GM21737 (cell line): ENCODE data around the gene FZD2.
"Not testable (repeated sequence)": the region's sequence is repeated elsewhere in the genome, so short reads cannot be mapped to it uniquely, and the experiment has no call there.

ENCODE experiments used
- ATAC-seq: cut with Tn5 transposase; IDR thresholded peaks from one replicate; pipeline ENCODE4 v1.9.1; 2021; ENCODE audit warnings: mild to moderate bottlenecking, moderate library complexity; ENCODE audit not compliant: unreplicated experiment

The FZD2 gene

DNA sequence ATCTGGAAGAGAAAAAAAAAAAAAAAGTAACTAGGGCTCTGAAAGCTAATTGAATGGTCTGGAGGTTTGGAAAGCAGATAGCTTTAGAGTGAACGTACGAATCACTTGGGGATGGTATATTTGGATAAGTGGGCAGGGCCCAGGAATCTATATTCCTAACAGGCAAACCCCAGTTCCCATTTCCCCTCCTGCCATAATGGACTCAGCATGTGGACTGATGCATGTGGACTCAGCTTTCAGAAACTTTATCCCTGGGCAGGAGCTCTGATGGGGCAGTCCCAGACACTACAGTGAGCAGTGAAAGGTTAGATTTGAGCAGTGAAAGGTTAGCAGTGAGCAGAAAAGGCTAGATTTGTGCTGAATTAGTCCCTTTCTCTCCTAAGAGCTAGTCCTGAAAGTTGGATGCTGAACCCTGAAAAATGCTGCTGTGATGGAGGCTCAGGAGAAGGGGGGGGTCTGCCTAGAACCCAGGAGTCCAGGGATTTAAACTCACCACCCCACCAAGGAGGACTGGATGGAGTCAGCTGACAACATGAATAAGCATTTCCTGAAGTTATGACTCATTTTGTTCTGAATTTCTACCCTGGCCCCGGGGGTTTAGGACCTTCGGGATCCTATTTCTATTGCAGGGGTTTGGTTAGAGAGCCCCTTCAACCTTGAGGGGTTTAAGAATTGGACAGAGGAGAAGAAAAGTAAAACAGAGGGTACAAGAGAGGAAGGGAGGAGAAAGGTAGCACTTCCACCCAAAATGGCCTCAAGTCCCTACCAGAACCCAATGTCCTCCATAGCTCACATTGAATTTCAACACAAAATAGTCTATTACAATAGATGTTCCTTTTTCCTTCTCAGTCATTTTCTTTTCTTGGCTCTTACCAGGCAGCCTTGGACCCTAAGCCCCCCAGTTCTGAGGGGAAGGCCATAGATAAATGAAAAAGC lies 10.3 kb upstream of the FZD2 start:
- no peak for ATAC-seq

DNA sequence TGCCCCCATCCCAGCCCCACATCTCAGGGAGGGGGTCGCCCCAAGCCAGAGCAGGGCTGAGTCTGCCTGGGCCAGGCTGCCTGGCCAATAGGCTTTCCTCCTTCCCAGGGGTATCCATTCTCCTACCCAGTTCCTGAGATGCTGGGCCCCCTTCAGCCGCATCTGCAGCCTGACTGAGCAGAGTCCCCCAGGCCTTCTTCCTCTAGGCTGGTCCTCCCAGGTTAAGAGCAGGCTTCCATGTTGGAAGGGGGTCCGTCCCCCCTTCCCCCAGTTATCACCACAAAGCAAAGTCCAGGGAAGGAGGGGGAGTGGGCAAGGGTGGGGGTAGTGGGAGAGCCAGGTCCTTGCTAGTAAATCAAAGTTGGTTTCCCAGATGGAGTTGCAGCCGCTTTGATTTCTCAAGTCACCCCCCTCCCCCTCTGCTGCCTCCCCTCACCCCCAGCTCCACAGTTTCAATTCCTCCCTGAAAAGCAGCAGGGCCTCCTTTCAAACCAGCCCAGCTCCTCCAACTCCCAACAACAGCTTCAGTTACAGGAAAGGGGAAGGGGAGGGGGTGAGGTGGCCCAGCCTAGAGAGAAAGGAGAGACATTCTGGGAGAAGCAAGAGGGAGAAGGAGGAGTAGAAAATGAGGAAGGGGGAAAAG lies 9.5 kb upstream of the FZD2 start:
- ATAC-seq: no peak

DNA sequence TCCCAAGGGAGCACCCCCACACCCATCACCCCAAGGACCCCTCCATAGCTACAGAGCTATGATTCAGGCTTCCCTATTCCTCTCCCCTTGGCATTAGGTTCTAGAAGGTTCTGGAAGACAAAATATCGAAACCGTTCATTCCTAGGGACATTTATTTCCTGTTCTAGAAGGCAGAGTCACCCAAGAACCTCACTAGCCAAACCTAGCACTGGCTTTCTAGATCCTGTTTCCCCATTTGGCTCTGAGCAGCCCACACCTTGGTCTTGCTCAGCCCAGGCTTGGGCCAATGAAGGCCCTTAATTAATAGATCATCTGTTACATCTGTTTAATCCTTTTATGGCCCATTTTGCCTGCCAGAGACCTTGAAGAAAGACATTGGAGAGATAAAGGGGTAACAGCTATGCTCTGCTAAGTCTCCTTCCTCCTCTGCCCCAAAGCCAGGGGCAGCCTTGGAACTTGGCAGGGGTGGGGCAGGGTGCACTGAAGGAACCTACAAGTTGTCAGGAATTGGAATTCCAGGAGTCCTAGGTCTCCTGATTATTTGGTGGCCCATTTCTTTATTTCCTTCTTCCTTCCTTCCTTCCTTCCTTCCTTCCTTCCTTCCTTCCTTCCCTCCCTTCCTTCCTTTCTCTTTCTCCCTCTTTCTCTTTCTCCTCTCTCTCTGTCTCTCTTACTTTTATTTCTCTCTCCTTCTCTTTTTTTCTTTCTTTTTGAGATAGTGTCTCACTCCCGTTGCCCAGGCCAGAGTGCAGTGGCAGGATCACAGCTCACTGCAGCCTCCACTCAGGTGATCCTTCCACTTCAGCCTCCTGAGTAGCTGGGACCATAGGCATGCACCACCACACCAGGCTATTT lies 8.7 kb upstream of the FZD2 start:
- no peak for ATAC-seq

DNA sequence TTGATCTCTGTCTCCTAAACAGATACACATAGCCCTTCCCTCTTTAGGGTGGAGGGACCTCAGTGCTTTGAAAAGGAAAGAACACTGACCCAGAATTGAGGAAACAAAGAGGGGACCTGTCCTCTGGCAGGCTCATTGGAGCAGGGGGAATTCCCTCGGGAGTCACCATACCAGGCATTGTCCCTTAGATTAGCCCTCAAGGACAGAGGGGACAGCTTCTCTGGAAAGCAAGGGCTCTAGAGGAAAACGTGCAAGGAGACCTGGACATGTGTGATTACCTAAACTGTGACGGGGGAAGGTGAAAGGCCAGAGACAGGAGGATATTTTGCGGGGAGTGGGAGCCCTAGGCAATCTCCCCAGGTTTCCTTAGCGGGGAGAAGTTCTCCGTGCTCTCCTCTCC lies 7.6 kb upstream of the FZD2 start:
- ATAC-seq: no peak

DNA sequence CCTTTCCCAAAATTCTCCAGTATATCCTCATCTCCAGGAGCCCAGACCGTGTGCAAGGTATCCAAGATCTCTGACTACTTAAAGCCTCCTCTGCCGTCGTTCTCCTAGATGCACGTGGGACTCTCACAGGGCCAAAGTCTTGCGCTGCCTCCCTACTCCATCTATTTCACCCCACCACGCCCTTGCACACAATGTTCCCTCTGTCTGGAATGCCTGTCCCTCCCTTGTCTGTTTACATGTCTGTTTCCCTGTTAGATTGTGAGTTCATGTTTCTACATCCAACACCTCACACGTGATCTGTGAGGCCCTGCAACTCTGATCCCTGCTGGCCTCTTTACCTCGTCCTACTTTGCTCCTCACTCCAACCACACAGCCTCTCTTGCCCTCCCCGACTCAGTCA lies 4.9 kb upstream of the FZD2 start:
- ATAC-seq: no peak

DNA sequence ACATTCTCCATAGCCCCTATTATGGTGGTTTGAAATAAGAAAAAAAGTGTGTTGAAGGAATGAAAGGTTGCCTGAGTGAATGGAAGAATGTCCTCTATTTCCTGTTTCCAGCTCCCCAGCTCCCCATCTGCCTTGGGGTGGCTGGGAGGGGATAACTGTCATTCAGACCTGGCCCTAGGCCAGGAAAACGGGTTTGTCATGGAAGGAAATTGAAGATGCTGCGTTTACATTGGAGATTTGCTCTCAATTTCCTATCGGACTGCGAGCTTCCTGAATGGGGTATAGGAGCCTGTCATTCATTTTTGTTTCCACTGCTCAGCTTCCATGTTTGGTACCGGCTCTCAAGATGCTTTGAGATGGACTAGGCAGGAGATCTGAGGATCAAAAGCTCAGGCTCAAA lies 2.2 kb upstream of the FZD2 start:
- no peak for ATAC-seq

DNA sequence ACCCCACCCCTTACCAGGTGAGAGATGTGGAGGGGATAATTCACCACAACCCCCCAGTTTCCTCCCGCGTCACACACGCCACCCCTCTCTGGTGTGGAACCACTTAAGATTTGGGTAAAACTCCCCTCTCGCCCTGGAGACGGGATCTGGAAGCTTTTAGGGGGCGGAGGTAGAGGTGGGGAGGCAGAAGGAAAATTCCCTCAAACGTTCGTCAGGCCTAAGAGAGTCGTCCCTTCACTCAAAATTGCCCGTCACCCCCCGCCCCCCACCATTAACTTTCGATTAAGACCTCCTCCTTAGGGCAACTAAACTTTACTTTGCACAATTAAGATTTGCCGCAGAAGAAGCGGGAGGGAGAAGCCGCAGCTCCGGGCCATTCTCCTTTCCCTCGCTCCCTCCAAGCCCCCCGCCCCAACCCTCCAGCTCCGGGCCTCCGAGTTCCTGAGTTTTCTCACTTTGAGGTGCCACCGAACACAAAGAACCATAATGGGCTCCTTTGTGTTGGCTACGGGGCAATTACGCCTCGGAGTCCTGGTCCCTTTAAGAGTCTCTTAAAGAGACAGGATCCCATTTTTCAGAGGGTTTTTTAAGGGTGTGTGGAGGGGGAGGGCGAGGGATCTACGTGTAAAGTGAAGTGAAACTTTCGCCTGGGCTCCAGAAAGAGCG lies 985 bp upstream of the FZD2 start:
- ATAC-seq: no peak

DNA sequence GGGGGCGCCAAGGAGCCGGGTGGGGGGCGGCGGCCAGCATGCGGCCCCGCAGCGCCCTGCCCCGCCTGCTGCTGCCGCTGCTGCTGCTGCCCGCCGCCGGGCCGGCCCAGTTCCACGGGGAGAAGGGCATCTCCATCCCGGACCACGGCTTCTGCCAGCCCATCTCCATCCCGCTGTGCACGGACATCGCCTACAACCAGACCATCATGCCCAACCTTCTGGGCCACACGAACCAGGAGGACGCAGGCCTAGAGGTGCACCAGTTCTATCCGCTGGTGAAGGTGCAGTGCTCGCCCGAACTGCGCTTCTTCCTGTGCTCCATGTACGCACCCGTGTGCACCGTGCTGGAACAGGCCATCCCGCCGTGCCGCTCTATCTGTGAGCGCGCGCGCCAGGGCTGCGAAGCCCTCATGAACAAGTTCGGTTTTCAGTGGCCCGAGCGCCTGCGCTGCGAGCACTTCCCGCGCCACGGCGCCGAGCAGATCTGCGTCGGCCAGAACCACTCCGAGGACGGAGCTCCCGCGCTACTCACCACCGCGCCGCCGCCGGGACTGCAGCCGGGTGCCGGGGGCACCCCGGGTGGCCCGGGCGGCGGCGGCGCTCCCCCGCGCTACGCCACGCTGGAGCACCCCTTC lies 484 bp downstream of the FZD2 start:
- no peak for ATAC-seq

DNA sequence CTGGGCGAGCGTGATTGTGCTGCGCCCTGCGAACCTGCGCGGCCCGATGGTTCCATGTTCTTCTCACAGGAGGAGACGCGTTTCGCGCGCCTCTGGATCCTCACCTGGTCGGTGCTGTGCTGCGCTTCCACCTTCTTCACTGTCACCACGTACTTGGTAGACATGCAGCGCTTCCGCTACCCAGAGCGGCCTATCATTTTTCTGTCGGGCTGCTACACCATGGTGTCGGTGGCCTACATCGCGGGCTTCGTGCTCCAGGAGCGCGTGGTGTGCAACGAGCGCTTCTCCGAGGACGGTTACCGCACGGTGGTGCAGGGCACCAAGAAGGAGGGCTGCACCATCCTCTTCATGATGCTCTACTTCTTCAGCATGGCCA lies 1.0 kb downstream of the FZD2 start:
- ATAC-seq: no peak

DNA sequence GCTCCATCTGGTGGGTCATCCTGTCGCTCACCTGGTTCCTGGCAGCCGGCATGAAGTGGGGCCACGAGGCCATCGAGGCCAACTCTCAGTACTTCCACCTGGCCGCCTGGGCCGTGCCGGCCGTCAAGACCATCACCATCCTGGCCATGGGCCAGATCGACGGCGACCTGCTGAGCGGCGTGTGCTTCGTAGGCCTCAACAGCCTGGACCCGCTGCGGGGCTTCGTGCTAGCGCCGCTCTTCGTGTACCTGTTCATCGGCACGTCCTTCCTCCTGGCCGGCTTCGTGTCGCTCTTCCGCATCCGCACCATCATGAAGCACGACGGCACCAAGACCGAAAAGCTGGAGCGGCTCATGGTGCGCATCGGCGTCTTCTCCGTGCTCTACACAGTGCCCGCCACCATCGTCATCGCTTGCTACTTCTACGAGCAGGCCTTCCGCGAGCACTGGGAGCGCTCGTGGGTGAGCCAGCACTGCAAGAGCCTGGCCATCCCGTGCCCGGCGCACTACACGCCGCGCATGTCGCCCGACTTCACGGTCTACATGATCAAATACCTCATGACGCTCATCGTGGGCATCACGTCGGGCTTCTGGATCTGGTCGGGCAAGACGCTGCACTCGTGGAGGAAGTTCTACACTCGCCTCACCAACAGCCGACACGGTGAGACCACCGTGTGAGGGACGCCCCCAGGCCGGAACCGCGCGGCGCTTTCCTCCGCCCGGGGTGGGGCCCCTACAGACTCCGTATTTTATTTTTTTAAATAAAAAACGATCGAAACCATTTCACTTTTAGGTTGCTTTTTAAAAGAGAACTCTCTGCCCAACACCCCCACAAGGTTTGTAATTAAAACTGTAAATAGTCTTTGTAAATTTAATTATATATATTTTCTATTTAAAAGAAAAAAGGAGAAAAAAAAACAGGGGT lies 1.7 kb downstream of the FZD2 start:
- ATAC-seq: no peak

DNA sequence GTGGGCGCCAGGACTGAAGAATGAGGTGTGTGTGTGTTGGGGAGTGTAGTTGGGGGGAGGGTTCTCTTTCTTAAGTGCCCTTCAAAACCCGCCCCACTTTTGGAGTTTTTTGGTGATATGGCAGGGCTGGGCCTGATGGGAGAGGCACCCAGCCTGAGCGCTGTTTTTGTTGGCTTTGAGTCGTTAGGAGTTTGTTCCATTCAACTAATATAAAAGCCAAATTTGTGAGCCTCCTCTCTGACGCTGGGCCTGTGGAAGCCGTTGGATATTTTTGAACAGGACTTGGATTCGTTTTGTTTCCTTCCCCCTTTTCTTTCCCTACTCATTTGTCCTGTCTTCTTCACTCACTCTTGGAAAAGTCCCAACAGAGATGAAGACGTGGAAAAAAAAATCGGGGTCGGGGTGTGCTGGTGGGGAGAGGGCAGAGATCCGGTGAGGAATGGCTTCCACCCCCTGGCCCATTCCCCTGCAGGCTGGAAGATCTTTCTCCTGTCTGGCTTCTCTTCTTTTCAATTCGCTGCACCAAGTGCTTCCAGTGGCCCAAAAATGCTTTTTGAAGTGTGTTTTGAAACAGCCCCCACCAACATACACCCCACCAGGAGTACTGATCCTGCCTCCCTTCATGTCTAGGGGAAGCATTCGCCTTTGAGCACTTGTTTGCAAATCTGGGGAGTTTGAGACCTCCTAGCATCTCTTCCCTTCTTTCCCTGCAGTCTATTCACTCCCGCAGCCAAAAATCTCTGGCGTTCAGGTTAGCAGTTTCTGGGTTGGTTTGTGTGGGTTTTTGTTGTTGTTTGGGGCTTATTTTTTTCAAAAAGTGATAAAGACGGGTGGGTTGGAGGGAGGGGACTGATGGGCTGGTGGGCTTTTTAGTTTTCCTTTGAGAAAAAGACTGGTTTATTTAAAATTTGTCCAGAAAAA lies 2.6 kb downstream of the FZD2 start:
- ATAC-seq: no peak

DNA sequence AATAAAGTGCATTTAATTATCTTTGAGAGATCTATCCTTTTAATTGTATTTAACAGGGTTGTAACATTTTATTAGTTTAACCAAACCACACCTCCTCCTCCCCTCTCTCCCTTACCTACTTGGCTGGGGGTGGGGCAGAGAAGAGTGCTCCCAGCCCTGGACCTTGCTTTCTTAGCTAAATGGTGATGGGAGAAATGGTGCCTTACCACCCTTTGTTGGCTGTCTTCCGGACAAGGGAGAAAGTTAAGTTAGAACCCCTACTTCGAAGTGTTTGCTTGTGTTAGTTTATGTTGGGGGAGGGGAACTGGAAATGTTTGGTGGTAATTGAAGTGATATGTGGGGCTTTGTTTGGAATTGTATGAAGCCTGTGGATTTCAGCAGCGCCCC lies 3.9 kb downstream of the FZD2 start:
- no peak for ATAC-seq

DNA sequence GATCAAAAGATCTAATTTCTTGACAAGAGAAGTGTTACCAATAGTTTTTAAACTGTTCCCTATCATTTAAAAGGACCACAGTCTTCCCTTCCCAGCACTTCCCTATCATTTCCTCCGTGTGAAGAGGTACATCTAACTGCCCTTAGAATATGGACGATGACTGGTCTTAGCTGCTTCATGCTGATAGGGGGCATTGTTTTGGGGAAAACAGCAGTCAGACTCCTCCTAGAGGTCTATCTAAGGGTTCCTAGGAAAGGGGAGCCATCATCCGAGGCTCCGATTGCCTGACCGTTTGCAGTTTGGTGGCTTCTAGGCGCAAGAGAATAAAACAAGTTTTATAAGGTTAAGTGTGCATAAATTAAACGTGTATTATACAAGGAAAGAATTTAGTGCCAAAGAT lies 7.1 kb downstream of the FZD2 start:
- ATAC-seq: no peak

DNA sequence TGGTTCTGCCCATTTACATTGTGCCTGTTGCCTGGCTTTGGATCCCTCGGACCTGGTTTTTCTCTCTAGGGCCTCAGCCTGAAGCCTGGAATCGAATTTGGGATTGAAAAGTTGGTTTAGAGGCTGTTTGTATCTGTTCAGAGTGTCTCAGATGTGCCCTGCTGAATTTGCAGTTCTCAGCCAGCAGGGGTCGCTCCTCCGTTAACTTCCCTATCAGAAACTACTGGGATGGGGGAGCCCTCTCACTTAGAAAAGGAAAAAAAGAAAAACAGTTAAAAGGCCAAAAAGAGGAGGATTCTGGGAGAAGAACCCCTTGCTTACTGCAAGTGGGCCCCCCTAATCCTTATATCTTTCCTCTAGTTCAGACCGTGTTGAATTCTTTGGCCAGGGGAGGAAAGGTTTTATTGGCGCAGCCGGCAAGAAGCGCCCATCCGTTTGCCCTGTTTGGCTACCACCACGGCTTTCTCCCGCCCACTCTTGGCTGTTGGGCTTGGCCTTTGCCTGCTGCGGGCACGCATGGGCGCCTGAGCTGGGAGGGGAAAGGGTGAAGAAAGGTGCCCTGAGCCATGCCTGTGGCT lies 8.7 kb downstream of the FZD2 start:
- no peak for ATAC-seq

DNA sequence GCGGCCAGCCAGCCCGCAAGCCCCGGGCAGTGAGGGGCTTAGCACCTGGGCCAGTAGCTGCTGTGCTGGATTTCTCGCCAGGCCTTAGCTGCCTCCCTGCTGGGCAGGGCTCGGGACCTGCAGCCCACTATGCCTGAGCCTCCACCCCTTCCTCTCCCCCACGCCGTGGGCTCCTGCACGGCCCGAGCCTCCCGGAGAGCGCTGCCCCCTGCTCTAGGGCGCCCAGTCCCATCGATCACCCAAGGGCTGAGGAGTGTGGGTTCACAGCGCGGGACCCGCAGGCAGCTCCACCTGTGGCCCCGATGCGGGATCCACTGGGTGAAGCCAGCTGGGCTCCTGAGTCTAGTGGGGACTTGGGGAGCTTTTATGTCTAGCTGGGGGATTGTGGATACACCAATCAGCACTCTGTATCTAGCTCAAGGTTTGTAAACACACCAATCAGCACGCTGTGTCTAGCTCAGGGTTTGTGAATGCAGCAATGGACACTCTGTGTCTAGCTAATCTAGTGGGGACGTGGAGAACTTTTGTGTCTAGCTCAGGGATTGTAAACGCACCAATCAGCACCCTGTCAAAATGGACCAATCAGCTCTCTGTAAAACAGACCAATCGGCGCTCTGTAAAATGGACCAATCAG lies 11.1 kb downstream of the FZD2 start:
- not testable (repeated sequence) for ATAC-seq

DNA sequence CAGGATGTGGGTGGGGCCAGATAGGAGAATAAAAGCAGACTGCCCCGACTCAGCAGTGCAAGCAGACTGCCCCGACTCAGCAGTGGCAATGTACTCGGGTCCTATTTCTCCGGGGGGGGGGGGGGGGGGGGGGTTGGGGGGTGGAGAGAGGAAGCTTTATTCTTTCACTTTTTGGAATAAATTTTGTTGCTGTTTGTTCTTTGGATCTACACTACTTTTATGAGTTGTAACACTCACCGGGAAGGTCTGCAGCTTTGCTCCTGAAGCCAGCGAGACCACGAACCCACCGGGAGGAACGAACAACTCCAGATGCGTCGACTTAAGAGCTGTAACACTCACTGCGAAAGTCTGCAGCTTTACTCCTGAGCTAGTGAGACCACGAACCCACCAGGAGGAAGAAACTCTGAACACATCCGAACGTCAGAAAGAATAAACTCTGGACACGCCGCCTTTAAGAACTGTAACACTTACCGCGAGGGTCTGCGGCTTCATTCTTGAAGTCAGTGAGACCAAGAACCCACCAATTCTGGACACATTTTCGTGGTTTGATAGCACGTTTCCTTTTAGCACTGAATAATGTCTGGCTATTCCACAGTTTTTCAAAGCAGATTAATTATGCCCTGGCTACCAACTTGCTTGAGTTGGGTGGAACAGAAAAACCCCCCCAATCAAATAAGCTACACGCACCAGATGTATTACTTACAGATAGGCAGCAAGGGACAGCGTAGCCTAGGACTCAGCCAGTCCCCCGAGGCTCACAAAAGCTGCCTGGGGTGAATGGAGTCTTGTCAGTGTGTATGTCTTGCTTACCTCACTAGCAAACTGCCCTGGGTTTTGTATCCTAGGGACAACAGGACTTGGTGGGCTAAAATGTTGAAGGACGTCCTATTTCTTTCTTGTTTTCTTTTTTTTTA lies 11.9 kb downstream of the FZD2 start:
- ATAC-seq: no peak

DNA sequence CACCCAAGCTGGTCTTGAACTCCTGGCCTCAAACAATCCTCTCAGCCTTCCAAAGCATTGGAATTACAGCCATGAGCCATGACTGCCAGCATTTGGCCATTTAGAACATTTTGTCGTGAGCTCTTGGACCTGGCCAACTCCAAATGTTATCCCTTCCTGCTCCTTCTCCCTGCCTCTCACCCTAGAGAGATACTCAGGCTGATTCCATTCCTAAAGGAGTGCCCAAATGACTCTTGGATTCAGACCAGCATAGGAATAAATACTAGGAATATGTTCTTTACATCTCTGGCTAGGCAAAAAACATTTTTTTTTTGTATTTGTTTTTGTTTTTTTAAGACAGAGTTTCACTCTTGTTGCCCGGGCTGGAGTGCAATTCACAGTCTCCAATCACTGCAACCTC lies 15.5 kb downstream of the FZD2 start:
- ATAC-seq: no peak
